Right lung (tissue), 10 donors: Measurements from ENCODE around the gene MSANTD2. TPM values are rescaled to one million over a fixed set of nuclear protein-coding genes. Genes with fewer than 3 reads are reported as not detected.

ENCODE experiments used
- DNase-seq, 2 donors: peaks; one replicate each; pipeline ENCODE4 v3.0.0-alpha.2; 2013
- long read RNA-seq, 8 donors: transcript quantifications; one replicate each; lab custom pipeline, GENCODE V29; 2026
- polyA plus RNA-seq, 5 donors: library from polyadenylated mRNA; unstranded; fragments of 120-200 nt; gene quantifications; one replicate each; pipeline versions ENCODE4 v1.2.1 to v1.2.3, GENCODE V29; 2013; ENCODE audit warnings: inconsistent platforms in 1 of 5, low replicate concordance in 1 of 5; ENCODE audit not compliant: insufficient read length in 5 of 5, insufficient read depth in 1 of 5

The MSANTD2 gene
- polyA plus RNA-seq: 10 to 100 TPM; 36.6 to 45.9 (median 40.7) TPM
- long read RNA-seq, donor 1, partial matches to known transcripts: 0 of 2 reads
- long read RNA-seq, donor 1, other reads (novel, unspliced or antisense): 0 of 2 reads
- long read RNA-seq, donor 2, partial matches to known transcripts: 0 of 6 reads
- long read RNA-seq, donor 2, other reads (novel, unspliced or antisense): 0 of 6 reads
- long read RNA-seq, donor 3, partial matches to known transcripts: 16 of 21 reads
- long read RNA-seq, donor 3, other reads (novel, unspliced or antisense): 0 of 21 reads
- long read RNA-seq, donor 4, partial matches to known transcripts: 0 of 1 reads
- long read RNA-seq, donor 4, other reads (novel, unspliced or antisense): 0 of 1 reads
- long read RNA-seq, donor 5, partial matches to known transcripts: 6 of 15 reads
- long read RNA-seq, donor 5, other reads (novel, unspliced or antisense): 0 of 15 reads
- long read RNA-seq, donor 6, partial matches to known transcripts: 0 of 4 reads
- long read RNA-seq, donor 6, other reads (novel, unspliced or antisense): 0 of 4 reads
- long read RNA-seq, donor 7, partial matches to known transcripts: 0 of 4 reads
- long read RNA-seq, donor 7, other reads (novel, unspliced or antisense): 0 of 4 reads
- long read RNA-seq, donor 8, partial matches to known transcripts: 0 of 1 reads
- long read RNA-seq, donor 8, other reads (novel, unspliced or antisense): 0 of 1 reads

GRCh38 chr11:124800226-124800929, at the start of gene MSANTD2:
Gene MSANTD2, minus strand, starts transcription at chr11:124800406. Its CDS starts 26 bp downstream, at chr11:124800380.
- peak; percentile 89 to 93 for DNase-seq

GRCh38 chr11:124846070-124846673, 46.0 kb upstream of the MSANTD2 start:
- DNase-seq: no peak

- DNase-seq: no peak
Observed at GRCh38 chr11:124844664-124845079, 44.5 kb upstream of the MSANTD2 start.

GRCh38 chr11:124843616-124843910, 43.4 kb upstream of the MSANTD2 start:
- no peak for DNase-seq

GRCh38 chr11:124842305-124842704, 42.1 kb upstream of the MSANTD2 start:
- peak in 1 of 2 donors; percentile 64 for DNase-seq

- DNase-seq: no peak
Observed at GRCh38 chr11:124841840-124842239, 41.6 kb upstream of the MSANTD2 start.

- DNase-seq: no peak
Observed at GRCh38 chr11:124841201-124841600, 41.0 kb upstream of the MSANTD2 start.

GRCh38 chr11:124840666-124841065, 40.5 kb upstream of the MSANTD2 start:
- DNase-seq: no peak

- no peak for DNase-seq
Observed at GRCh38 chr11:124839972-124840621, 39.9 kb upstream of the MSANTD2 start.

GRCh38 chr11:124839128-124839971, 39.1 kb upstream of the MSANTD2 start:
- DNase-seq: no peak

- DNase-seq: no peak
Observed at GRCh38 chr11:124838805-124839127, 38.6 kb upstream of the MSANTD2 start.

GRCh38 chr11:124837491-124837856, 37.3 kb upstream of the MSANTD2 start:
- peak in 1 of 2 donors; percentile 64 for DNase-seq

GRCh38 chr11:124835918-124836317, 35.7 kb upstream of the MSANTD2 start:
- DNase-seq: no peak

GRCh38 chr11:124834526-124835180, 34.4 kb upstream of the MSANTD2 start:
- DNase-seq: no peak

GRCh38 chr11:124832571-124832970, 32.4 kb upstream of the MSANTD2 start:
- DNase-seq: no peak

- no peak for DNase-seq
Observed at GRCh38 chr11:124831897-124832296, 31.7 kb upstream of the MSANTD2 start.

GRCh38 chr11:124830749-124831148, 30.5 kb upstream of the MSANTD2 start:
- no peak for DNase-seq

GRCh38 chr11:124829986-124830385, 29.8 kb upstream of the MSANTD2 start:
- DNase-seq: no peak

- DNase-seq: no peak
Observed at GRCh38 chr11:124825876-124826275, 25.7 kb upstream of the MSANTD2 start.
